ENCODE data around the gene BASP1.

- TF ChIP-seq ZFX (IDR thresholded peaks at IDR 0.05) (no peak), CTCF (conservative IDR thresholded peaks at IDR 0.05) (no peak)
These were observed 39.1 kb upstream of the BASP1 start for GRCh38 chr5:17178373-17178675.

All from C4-2B (cell line).